HepG2 (cell line): Measurements from ENCODE around the gene STARD8. TPM values are rescaled to one million over a fixed set of nuclear protein-coding genes. Genes with fewer than 3 reads are reported as not detected.

ENCODE experiments used
- ATAC-seq: fragments of 200-7000 bp; cut with Tn5 transposase; 3 replicates; pipeline ENCODE4 v1.9.1; 2020; ENCODE audit warnings: mild to moderate bottlenecking, moderate library complexity
- BruUV-seq: library from RNA; stranded (reverse); fragments of 400-500 nt; replicated peaks from 2 replicates; lab custom pipeline; 2021; lab: Mats Ljungman, UMichigan
- CTCF ChIA-PET: fragments of 300-600 bp; formaldehyde crosslinking; extraction: SDS; loops from one replicate; lab custom pipeline; 2021; ENCODE audit warnings: low total read pairs, inconsistent platforms, low intra/inter-chr PET ratio; lab: Yijun Ruan, JAX
- POLR2A ChIA-PET: fragments of 350-600 bp; sonication (Branson Sonifier 250); formaldehyde crosslinking; loops from one replicate; lab custom pipeline; 2020; ENCODE audit warnings: antibody characterized with exemption, inconsistent platforms; lab: Yijun Ruan, JAX
- DNase-seq: peaks from one replicate; pipeline ENCODE4 v3.0.0-alpha.2; 2015; ENCODE audit warnings: low spot score
- FAIRE-seq: peaks from 3 replicates; lab custom pipeline; 2011; peaks lifted over from hg19 to GRCh38; lab: Jason Lieb, UNC
- H2AFZ ChIP-seq: one replicate; pipeline ENCODE4 v1.6.1; 2011; ENCODE audit warnings: low read length, inconsistent platforms
- H3K27ac ChIP-seq: fragments of 300-600 bp; 3 replicates; pipeline ENCODE4 v1.8.0; 2011; ENCODE audit warnings: mixed run types, mild to moderate bottlenecking, mixed read lengths, low read length, inconsistent platforms; ENCODE audit not compliant: insufficient read depth; ENCODE audit errors: extremely low read length
- H3K27me3 ChIP-seq, 2 experiments: fragments of 200-600 bp in 1 of 2; 2 replicates in 1 of 2; 3 replicates in 1 of 2; pipeline versions ENCODE4 v1.6.0 to v1.8.0; 2011; ENCODE audit warnings: low read length in 2 of 2, mild to moderate bottlenecking in 2 of 2, moderate library complexity in 2 of 2, inconsistent platforms in 1 of 2; ENCODE audit not compliant: insufficient read depth in 2 of 2, control insufficient read depth in 1 of 2
- H3K36me3 ChIP-seq, 2 experiments: fragments of 200-600 bp in 1 of 2; replicated peaks in 1 of 2; 2 replicates in 1 of 2; 3 replicates in 1 of 2; pipeline versions ENCODE4 v1.5.1 to v1.8.0; 2011; ENCODE audit warnings: low read length in 2 of 2, inconsistent platforms in 1 of 2; ENCODE audit not compliant: insufficient read depth in 2 of 2, control insufficient read depth in 1 of 2
- H3K4me1 ChIP-seq: 2 replicates; pipeline ENCODE4 v1.5.1; 2012; ENCODE audit warnings: low read length, inconsistent platforms; ENCODE audit not compliant: insufficient read depth
- H3K4me2 ChIP-seq: 2 replicates; pipeline ENCODE4 v1.6.0; 2011; ENCODE audit warnings: low read depth, low read length, inconsistent platforms
- H3K4me3 ChIP-seq, 3 experiments: fragments of 200-600 bp in 1 of 3; sonication (generic), shearing (Covaris generic) in 1 of 3; replicated peaks in 1 of 3; 2 replicates each; pipeline ENCODE4 v1.5.1; 2011 to 2016; ENCODE audit warnings: low read length in 3 of 3, inconsistent platforms in 2 of 3, low read depth in 2 of 3, mild to moderate bottlenecking in 2 of 3, control low read depth in 1 of 3, mixed read lengths in 1 of 3; ENCODE audit not compliant: insufficient read depth in 1 of 3
- H3K79me2 ChIP-seq: one replicate; pipeline ENCODE4 v1.6.1; 2011; ENCODE audit warnings: low read length, inconsistent platforms; ENCODE audit not compliant: insufficient read depth
- H3K9ac ChIP-seq: 2 replicates; pipeline ENCODE4 v1.6.0; 2011; ENCODE audit warnings: mild to moderate bottlenecking, low read depth, low read length, inconsistent platforms; ENCODE audit not compliant: insufficient read depth
- H3K9me3 ChIP-seq: 2 replicates; pipeline ENCODE4 v1.5.1; 2012; ENCODE audit warnings: mild to moderate bottlenecking, low read length
- H4K20me1 ChIP-seq: 2 replicates; pipeline ENCODE4 v1.6.0; 2011; ENCODE audit warnings: inconsistent platforms, mild to moderate bottlenecking, low read length, moderate library complexity; ENCODE audit not compliant: insufficient read depth
- GLMP ChIP-seq: sonication (generic); formaldehyde crosslinking; IDR thresholded peaks from 2 replicates; pipeline ENCODE4 v1.9.0; 2021; ENCODE audit warnings: missing genetic modification reagents, mild to moderate bottlenecking, borderline replicate concordance
- GPN1 ChIP-seq: sonication (generic); formaldehyde crosslinking; IDR thresholded peaks from 2 replicates; pipeline ENCODE4 v1.5.1; 2020; ENCODE audit warnings: missing genetic modification reagents, borderline replicate concordance
- MED13 ChIP-seq: sonication (generic); formaldehyde crosslinking; IDR thresholded peaks from 2 replicates; pipeline ENCODE4 v1.5.0; 2020; ENCODE audit warnings: missing genetic modification reagents
- PHF21A ChIP-seq: sonication (generic); formaldehyde crosslinking; IDR thresholded peaks from 2 replicates; pipeline ENCODE4 v1.5.0; 2020; ENCODE audit warnings: mild to moderate bottlenecking, missing genetic modification reagents
- POLR2AphosphoS2 ChIP-seq: IDR thresholded peaks from 2 replicates; pipeline ENCODE4 v1.6.1; 2011; ENCODE audit warnings: low read depth, low read length, improper control_type of control experiment
- THAP8 ChIP-seq: sonication (generic); formaldehyde crosslinking; IDR thresholded peaks from 2 replicates; pipeline ENCODE4 v1.5.1; 2020; ENCODE audit warnings: missing genetic modification reagents, mild to moderate bottlenecking, borderline replicate concordance
- ZBTB4 ChIP-seq: sonication (generic); formaldehyde crosslinking; IDR thresholded peaks from 2 replicates; pipeline ENCODE4 v1.4.0; 2020; ENCODE audit warnings: missing genetic modification reagents, mild to moderate bottlenecking, borderline replicate concordance
- ZNF282 ChIP-seq: fragments of 450-650 bp; IDR thresholded peaks from 2 replicates; pipeline ENCODE4 v1.6.1; 2018; ENCODE audit not compliant: partially characterized antibody
- ZNF503 ChIP-seq: sonication (generic); formaldehyde crosslinking; IDR thresholded peaks from 2 replicates; pipeline ENCODE4 v1.4.0; 2020; ENCODE audit warnings: missing genetic modification reagents
- ZNF564 ChIP-seq: sonication (generic); formaldehyde crosslinking; IDR thresholded peaks from 2 replicates; pipeline ENCODE4 v1.8.1; 2023; ENCODE audit warnings: mild to moderate bottlenecking, missing genetic modification reagents
- ZNF570 ChIP-seq: sonication (generic); formaldehyde crosslinking; IDR thresholded peaks from 2 replicates; pipeline ENCODE4 v1.4.0; 2020; ENCODE audit warnings: mild to moderate bottlenecking, missing genetic modification reagents, borderline replicate concordance
- ZNF704 ChIP-seq: sonication (generic); formaldehyde crosslinking; IDR thresholded peaks from 2 replicates; pipeline ENCODE4 v1.8.1; 2023; ENCODE audit warnings: mild to moderate bottlenecking, inconsistent platforms, moderate library complexity, missing genetic modification reagents, borderline replicate concordance
- WGBS: methylation state at CpG from one replicate; pipeline ENCODE4 v1.1.6; 2017; ENCODE audit warnings: low lambda C conversion rate; 5-methylcytosine and 5-hydroxymethylcytosine counted together
- in situ Hi-C: cut with HindIII; loops from 2 replicates; pipeline ENCODE4 v1.10.0; 2017; ENCODE audit warnings: low pct_unique_long_range_greater_than_20kb; ENCODE audit not compliant: extremely low pct_ligation_motif_present
- intact Hi-C: fragments of 100-400 bp; cut with micrococcal nuclease; formaldehyde crosslinking; loops from one replicate; pipeline ENCODE4 v1.10.0; 2022; ENCODE audit not compliant: unreplicated experiment
- polyA plus RNA-seq, 8 experiments: library from polyadenylated mRNA; depleted of rRNA in 3 of 8; stranded (reverse) in 7 of 8; unstranded in 1 of 8; fragments of >200 nt; fragmentation: Illumina TruSeq in 4 of 8; extraction: Trizol in 4 of 8; gene quantifications; 2 replicates each; pipeline versions ENCODE4 v1.2.1 to v1.2.3, GENCODE V29; 2011 to 2016; ENCODE audit warnings: low read depth in 4 of 8, missing spikeins in 1 of 8, mixed read lengths in 1 of 8; ENCODE audit not compliant: insufficient read depth in 1 of 8
- total RNA-seq, 5 experiments: library from RNA; depleted of rRNA; stranded (reverse); fragments of >200 nt; fragmentation: Illumina TruSeq; extraction: Trizol; gene quantifications; 2 replicates each; pipeline ENCODE4 v1.2.3, GENCODE V29; 2016; ENCODE audit warnings: low read depth in 1 of 5

The STARD8 gene
- total and polyA plus RNA-seq, 2 of the 13 experiments (the other 11 are each of a cell fraction or from before 2014, with no cell fraction given) = 0.02 to 0.09 TPM

GRCh38 chrX:68708503-68709290, 61.2 kb downstream of the STARD8 start:
- DNase-seq = no peak
- Histone ChIP-seq H3K27ac (no peak overlapping the region), H3K4me3 (no peak overlapping the region), H3K79me2 (no peaks in the 10 kb centered on the region), H2AFZ (no peak overlapping the region), H3K9me3 (no peaks in the 10 kb centered on the region), H3K27me3 (no peaks in the 10 kb centered on the region), H3K9ac (no peak overlapping the region), H4K20me1 (no peaks in the 10 kb centered on the region), H3K4me2 (no peak overlapping the region), H3K36me3 (no peaks in the 10 kb centered on the region), H3K4me1 (no peaks in the 10 kb centered on the region)
- POLR2A ChIA-PET = no interaction called here
- BruUV-seq = no TSS peak
- no peak for ATAC-seq
- CTCF ChIA-PET = no interaction called here
- no peak for FAIRE-seq
- TF ChIP-seq THAP8 (CRISPR knock-in tag) (no peak), ZNF564 (CRISPR knock-in tag) (no peak), POLR2AphosphoS2 (no peak), MED13 (CRISPR knock-in tag) (no peak), GPN1 (CRISPR knock-in tag) (no peak), GLMP (CRISPR knock-in tag) (no peak), ZNF704 (CRISPR knock-in tag) (no peak), ZNF503 (CRISPR knock-in tag) (no peak), ZBTB4 (no peak), PHF21A (no peak), ZNF570 (no peak), ZNF282 (no peak)
- in situ Hi-C loops = no loop called here
- intact Hi-C loops = no loop called here
- no CpG with 5 or more reads among the region's 6 CpGs for WGBS
